Panc1 (cell line): Measurements from ENCODE around the gene RABGAP1L.

Experiments used
- CTCF ChIP-seq: fragments of 450-650 bp; IDR thresholded peaks from 2 replicates; pipeline ENCODE4 v1.5.1; 2017; ENCODE audit warnings: mild to moderate bottlenecking
- REST ChIP-seq, 2 experiments: IDR thresholded peaks; 2 replicates each; pipeline ENCODE4 v1.6.1; 2011 to 2012; ENCODE audit warnings: low read depth in 2 of 2, control low read depth in 1 of 2, low read length in 1 of 2, mild to moderate bottlenecking in 1 of 2, moderate library complexity in 1 of 2; ENCODE audit not compliant: insufficient read depth in 1 of 2

GRCh38 chr1:174152427-174152826 lies 6.9 kb upstream of the RABGAP1L start:
- TF ChIP-seq CTCF (no peak), REST (IDR thresholded peaks at IDR 0.05; ENCODE audit: insufficient read depth in 1 of 2, low read depth in 2 of 2, low read length in 1 of 2) (no peak)
